ENCODE results near the gene ADAP1.
"Not testable (repeated sequence)": the region's sequence is repeated elsewhere in the genome, so short reads cannot be mapped to it uniquely, and the experiment has no call there.

Gene ADAP1

GRCh38 chr7:908591-909357 is 45.7 kb downstream of the ADAP1 start:
- H3K27ac ChIP-seq = peak overlapping the region in 1 of 2 donors; percentile 3
- peak; percentile 80 for TF ChIP-seq CTCF (IDR thresholded peaks at IDR 0.05)
- not testable (repeated sequence) for DNase-seq (ENCODE audit: low spot score)
- H3K4me3 ChIP-seq = peak overlapping the region; percentile 57

- Histone ChIP-seq H3K27ac (peak overlapping the region in 1 of 2 donors; percentile 3), H3K4me3 (no peak overlapping the region)
- TF ChIP-seq CTCF (IDR thresholded peaks at IDR 0.05) = no peak
- no peak for DNase-seq (ENCODE audit: low spot score)
Observed at GRCh38 chr7:908159-908581, 46.3 kb downstream of the ADAP1 start.

- no peak overlapping the region for H3K4me3 ChIP-seq
- no peak for DNase-seq (ENCODE audit: low spot score)
- H3K27ac ChIP-seq = peak overlapping the region in 1 of 2 donors; percentile 15
- TF ChIP-seq CTCF (IDR thresholded peaks at IDR 0.05) = no peak
Observed at GRCh38 chr7:907158-907980, 47.1 kb downstream of the ADAP1 start.

GRCh38 chr7:906776-907157 is 47.7 kb downstream of the ADAP1 start:
- no peak overlapping the region for H3K4me3 ChIP-seq
- DNase-seq (ENCODE audit: low spot score) = no peak
- no peak overlapping the region for H3K27ac ChIP-seq
- no peak for TF ChIP-seq CTCF (IDR thresholded peaks at IDR 0.05)

GRCh38 chr7:904847-905246 is 49.6 kb downstream of the ADAP1 start:
- Histone ChIP-seq H3K4me3 (peak overlapping the region; percentile 56), H3K27ac (peak overlapping the region in 1 of 2 donors; percentile 23)
- peak; percentile 83 for DNase-seq (ENCODE audit: low spot score)
- TF ChIP-seq CTCF (IDR thresholded peaks at IDR 0.05) = no peak

- H3K27ac ChIP-seq = peak overlapping the region in 1 of 2 donors; percentile 23
- no peak for TF ChIP-seq CTCF (IDR thresholded peaks at IDR 0.05)
- DNase-seq (ENCODE audit: low spot score) = no peak
- H3K4me3 ChIP-seq = peak overlapping the region; percentile 56
Observed at GRCh38 chr7:903921-904755, 50.3 kb downstream of the ADAP1 start.

All from coronary artery (tissue), 2 donors.